HG02870 (cell line): ENCODE measurements around the gene TSHR.
A peak's percentile ranks its signal among the peaks of the same experiment; 100 is the strongest.

ENCODE experiments used
- ATAC-seq: cut with Tn5 transposase; IDR thresholded peaks from one replicate; pipeline ENCODE4 v1.9.1; 2021; ENCODE audit warnings: mild to moderate bottlenecking, moderate library complexity; ENCODE audit not compliant: unreplicated experiment

Gene TSHR

GRCh38 chr14:81170104-81170828 is 214.8 kb downstream of the TSHR start:
- peak; percentile 91 for ATAC-seq

- no peak for ATAC-seq
These were observed 215.4 kb downstream of the TSHR start for GRCh38 chr14:81170829-81171195.

DNA sequence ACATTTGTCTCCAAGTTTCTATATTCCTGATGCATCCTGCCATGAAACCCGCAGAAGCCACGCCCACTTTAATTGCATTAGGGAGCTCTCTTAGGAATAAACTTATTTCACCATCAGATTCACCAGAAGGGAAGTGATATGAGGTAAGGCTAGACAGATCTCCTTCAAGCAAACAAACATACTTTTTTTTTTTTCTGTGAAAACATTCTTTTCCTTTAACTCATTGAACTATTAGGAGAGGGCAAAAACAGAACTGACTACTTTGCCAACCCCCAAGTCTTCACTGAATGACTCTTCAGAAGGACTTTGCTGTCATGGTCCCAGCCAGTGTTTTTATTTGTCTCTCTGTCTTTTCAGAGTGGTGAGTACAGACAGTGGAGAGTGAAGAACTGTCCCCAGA is 216.9 kb downstream of the TSHR start:
- ATAC-seq = peak; percentile 34

DNA sequence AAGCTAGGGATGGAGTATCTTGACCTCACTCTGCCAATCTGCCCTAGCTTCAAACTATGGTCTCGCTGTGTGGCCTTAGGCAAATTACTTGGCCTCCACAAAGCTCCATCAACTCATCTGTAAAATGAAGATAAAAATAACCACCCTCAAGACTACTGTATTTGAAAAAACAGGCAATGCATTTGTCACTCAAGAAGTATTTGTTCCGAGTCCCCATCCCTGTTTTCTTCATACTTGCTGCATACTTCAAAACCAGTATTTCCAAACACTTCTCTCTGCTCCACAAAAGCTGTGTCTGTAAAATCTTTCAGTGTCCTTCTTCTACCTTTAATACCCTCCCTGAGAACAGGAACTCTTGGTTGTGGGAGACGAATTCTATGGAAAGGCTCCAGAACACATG is 217.5 kb downstream of the TSHR start:
- ATAC-seq = peak; percentile 23

GRCh38 chr14:81176241-81176640 is 220.8 kb downstream of the TSHR start:
- no peak for ATAC-seq

- no peak for ATAC-seq
These were observed 221.8 kb downstream of the TSHR start for GRCh38 chr14:81177225-81177624.

DNA sequence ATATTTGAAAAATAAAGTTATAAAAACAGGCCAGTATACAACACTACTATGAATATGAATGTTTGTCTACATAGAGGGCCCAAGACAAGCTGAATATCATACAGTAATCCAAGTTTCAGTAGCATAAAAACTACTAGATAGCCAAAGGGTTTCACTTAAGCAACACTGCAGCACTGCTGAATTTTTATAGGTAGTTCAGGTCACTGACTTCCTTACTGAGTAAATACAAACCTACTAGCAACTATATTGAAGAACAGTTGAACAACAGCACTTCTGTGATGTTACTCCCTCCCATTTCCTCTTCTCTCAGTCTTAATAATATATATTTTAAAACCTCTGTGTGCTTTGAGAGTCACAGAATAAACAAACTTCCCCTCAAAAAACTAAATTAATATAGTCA is 222.6 kb downstream of the TSHR start:
- peak; percentile 60 for ATAC-seq

GRCh38 chr14:81179631-81180030 is 224.2 kb downstream of the TSHR start:
- no peak for ATAC-seq

- ATAC-seq = peak; percentile 88
These were observed 232.6 kb downstream of the TSHR start for GRCh38 chr14:81187832-81188522.

GRCh38 chr14:81192594-81192993 is 237.2 kb downstream of the TSHR start:
- no peak for ATAC-seq

DNA sequence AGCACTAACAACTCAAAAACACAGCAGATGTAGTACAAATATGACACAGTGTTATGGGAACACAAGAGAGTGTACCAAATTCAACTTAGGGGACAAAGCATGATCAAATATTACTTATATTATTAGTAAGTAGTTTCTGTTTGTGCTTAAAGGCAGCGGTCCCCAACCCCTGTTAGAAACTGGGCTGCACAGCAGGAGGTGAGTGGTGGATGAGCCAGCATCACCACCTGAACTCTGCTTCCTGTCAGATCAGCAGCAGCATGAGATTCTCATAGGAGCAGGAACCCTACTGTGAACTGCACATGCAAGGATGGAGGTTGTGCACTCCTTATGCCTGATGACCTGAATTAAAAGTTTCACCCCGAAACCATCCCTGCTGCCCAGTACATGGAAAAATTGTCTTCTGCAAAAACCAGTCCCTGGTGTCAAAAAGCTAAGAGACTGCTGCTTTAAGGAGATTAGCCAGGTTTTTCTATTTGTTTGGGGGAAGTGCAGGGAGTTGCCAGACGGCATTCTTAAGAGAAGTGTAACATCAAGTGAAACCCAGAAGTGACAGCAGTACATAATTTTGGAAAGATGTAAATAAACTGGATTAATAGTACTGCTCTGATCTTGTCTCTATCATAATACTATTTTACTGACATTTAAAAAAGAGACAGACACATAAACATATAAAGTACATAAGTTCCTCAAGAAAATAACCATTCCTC is 238.7 kb downstream of the TSHR start:
- ATAC-seq = peak; percentile 74
